Stimulated activated naive CD4-positive, alpha-beta T cell (primary cell): ENCODE data around the gene OGDH.
A peak's percentile ranks its signal among the peaks of the same experiment; 100 is the strongest.
"Not testable (repeated sequence)": the region's sequence is repeated elsewhere in the genome, so short reads cannot be mapped to it uniquely, and the experiment has no call there.

ENCODE experiments used
- DNase-seq, 6 experiments: peaks; one replicate each; lab custom pipeline; 2025; lab: John Stamatoyannopoulos, UW

The OGDH gene

DNA sequence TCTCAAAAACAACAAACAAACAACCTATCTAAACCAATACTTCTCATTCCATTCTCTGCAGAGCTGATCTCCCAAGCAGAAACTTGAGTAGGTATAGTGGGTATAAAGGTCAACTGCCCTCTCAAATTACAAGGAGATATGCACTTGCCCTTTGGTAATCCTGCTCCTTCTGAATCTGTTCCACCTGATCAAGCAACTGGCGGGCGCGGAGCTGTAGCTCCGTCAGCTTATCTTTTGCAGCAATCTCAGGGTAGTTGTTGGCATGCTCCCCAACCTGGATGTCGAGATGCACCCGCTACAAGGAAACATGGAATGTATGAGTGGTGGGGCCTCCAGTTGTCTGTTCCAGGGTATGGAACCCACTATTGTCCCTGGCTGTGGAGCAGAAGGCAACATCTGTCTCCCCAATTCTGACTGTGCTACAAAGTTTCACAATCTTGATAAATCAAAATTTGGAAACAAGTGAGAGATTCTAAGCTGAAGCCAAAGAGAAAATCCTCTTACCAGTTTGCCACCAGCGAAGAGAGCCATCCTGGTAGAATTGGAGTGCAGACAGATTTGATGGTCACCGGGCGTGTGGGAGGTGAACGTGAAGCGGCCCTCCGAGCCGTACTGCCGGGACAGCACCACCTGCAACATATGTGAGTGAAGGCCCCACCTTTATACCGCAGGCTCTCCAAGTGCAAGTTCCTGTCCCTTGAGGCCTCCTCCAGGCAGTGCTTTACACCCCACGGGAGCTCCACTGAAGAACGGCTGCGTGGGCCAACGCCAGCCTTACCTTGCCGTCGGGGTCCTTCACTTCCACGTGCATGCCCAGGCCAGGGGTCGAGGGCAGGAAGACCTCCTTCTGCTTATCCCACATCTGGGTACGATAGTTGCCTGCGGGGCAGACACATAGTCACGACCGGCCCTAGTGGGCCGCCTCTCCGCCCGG is 25.2 kb upstream of the OGDH start:
- peak; percentile 17 to 72 (median 46) for DNase-seq

DNA sequence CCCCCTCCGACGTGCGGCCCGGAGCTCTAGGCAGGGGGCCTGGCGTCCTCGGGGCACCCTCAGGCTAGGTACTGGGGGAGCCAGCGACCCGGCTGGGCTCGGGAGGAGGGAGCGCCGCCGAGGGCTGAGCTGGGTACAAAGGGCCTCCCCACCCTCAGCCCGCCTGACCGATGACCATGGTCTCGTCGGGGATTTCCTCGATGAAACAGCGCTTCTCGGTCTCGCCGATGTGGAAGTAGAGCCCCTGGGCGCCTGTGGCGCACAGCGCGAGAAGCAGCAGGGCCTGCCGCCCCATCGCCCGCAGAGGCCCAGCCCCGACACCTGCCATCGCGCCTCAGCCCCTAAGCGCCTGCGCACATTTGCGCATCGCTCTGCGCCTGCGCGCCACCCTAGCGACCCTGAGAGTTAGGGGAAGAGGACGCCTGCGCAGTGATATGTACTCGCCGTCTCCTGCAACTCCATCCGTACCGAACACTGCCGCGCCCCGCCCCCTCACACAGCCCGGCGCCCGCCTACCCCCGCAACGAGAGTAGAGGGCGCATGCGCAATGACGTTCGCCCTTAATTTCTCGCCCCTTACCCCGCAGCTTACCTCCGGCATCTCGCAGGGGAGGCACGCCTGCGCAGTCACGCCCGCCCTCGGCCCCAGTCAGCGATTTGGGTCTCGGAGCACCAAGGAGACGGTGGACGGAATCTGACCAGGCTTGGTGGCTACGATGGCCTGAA is 24.4 kb upstream of the OGDH start, which contains the start of gene TMED4:
TMED4 (minus strand) TSS at position 353 of the 725 bp plus-strand sequence; CDS start at position 328, 25 bp downstream.
- peak; percentile 99 to 100 (median 100) for DNase-seq

DNA sequence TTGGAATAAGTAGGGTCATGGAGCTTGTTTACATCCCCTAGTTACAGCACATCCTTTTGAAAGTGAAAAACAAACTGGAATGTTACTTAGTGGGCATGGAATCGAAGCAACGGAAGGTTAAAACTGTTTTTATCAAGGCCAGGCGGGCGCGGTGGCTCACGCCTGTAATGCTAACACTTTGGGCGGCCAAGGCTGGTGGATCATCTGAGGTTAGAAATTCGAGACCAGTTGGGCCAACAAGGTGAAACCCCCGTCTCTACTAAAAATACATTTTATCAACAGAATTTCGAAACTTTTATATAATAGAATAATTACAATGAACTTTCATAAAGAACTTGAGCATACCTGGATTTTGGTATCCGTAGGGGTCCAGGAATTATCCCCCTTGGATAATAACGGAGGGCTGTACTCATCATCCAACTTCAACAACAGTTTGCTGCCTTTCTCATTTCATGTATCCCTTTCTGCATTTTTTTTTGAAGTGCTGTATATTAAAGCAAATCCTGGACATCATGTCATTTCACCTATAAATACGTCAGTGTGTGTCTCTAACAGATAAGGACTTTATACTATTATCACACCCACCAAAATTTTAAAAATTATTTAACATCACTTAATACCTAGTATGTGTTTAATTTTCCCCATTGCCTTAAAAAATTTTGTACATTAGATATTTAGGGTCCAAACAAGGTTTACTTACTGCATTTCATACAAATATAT is 23.1 kb upstream of the OGDH start:
- no peak for DNase-seq

DNA sequence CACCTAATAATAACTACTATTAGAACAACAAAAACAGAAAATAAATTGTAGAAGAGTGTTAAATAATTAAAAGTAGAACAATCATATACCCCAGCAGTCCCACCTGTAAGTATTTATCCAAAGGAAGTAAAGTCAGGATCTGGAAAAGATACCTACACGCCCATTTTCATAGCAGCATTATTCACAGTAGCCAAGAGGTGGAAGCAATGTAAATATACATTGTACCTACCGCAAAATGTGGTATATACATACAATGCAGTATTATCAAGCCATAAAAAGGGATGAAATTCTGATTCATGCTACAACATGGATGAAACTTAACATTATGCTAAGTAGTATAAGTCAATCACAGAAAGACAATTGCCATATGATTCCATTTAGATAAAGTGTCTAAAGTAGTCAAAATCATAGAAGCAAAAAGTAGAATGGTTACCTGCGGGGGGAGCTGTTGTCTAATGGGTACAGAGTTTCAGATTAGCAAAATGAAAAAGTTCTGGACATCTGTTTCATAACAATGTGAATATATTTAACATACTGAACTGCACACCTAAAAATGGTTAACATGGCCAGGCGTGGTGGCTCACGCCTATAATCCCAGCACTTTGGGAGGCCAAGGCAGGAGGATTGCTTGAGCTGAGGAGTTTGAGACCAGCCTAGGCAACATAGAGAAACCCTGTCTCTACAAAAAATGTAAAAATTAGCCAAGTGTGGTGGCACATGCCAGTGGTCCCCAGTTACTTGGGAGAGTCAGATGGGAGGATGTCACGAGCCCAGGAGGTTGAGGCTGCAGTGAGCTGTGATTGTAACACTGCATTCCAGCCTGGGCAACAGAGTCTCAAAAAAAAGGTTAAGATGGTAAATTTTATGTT is 18.4 kb upstream of the OGDH start:
- DNase-seq, result peak; percentile 8 to 62 (median 31)

DNA sequence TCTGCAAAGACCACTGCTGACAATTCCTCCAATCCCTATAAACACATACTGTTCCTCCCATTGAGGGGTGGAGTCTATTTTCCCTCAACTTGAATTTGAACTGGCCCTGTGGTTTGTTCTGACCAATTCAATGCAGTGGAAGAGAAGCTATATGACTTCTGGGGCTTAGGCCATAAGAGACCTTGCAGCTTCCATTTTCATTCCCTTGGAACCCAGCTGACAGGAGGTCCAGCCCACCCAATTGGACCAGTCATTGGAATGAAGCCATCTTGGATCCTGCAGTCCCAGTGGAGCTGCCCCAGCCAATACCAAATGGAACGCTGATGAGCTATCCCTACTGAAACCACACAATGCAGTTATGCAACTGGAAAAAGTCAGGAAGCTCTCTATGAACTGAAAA is 15.5 kb upstream of the OGDH start:
- no peak for DNase-seq

DNA sequence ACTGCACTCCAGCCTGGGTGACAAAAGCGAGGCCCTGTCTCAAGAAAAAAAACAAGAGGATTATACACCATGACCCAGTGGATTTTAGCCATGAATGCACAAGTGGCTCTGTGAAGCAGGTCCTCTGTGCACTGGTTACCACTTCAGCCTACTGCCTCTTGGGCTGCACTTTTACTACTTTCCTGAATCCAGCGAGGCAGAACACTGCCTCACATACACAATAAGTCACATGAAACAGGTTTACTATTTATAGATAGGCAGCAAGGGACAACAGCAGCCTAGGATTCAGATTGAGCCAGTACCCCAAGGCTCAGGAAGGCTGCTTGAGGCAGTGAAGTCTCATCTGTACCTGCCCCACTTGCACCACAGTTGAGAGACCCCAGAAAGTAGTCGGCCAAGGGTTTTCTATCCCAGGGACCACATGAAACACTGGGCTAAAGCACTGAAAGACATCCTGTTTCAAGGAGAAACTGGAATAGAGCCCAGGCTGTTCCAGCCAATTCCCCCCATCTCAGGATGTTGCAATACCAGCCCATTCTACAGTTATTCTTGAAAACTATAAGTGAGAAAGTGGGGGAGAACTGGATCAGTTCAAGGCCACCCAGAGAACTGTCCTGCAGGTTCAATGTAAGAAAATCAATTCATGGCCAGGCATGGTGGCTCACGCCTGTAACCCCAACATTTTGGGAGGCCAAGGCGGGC is 10.3 kb upstream of the OGDH start:
- DNase-seq, result no peak

DNA sequence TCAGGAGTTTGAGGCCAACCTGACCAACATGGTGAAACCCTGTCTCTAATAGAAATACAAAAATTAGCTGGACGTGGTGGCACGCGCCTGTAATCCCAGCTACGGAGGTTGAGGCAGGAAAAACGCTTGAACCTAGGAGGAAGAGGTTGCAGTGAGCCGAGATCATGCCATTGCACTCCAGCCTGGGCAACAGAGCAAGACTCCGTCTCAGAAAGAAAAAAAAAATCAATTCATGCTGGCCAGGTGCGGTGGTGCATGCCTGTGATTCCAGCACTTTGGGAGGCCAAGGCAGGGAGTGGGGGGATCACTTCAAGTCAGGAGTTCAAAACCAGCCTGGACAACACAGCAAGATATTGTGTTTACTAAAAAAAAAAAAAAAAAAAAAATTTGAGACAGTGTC is 9.2 kb upstream of the OGDH start:
- DNase-seq, result not testable (repeated sequence)

DNA sequence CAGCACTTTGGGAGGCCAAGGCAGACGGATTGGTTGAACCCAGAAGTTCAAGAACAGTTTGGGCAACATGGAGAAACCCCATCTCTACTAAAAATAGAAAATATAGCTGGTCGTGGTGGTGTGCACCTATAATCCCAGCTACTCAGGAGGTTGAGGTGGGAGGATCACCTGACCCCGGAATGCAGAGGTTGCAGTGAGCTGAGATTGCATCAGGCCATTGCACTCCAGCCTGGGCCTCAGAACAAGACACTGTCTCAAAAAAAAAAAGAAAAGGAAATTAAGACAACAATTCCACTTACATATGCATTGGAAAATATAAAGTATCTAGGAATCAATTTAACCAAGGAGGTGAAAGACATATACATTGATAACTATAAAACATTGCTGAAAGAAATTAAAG is 7.2 kb upstream of the OGDH start:
- no peak for DNase-seq

DNA sequence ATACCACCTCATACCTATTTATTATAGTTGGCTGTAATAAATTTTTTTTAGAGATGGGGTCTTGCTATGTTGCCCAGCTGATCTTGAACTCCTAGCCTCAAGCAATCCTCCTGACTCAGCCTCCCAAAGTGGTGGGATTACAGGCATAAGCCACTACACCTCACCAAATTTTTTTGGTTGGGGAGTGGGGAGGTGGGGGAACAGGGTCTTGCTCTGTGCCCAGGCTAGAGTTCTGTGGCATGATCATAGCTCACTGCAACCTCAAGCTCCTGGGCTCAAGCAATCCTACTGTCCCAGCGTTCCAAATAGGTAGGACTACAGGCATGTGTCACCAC is 3.9 kb upstream of the OGDH start:
- no peak for DNase-seq

DNA sequence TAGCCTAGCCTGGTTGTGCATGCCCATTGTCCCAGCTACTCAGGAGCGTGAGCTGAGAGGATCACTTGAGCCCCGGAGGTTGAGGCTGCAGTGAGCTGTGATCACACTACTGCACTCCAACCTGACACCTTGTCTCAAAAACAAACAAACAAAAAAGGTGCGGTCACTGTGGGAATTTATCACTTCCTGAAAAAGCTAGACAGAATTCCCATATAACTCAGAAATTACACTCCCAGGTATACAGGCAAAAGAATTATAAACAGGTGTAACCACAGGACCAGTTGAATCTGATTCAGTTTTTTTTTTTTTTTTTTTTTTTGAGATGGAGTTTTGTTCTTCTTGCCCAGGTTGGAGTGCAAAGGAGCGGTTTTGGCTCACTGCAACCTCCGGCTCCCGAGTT is 3.2 kb upstream of the OGDH start:
- no peak for DNase-seq

DNA sequence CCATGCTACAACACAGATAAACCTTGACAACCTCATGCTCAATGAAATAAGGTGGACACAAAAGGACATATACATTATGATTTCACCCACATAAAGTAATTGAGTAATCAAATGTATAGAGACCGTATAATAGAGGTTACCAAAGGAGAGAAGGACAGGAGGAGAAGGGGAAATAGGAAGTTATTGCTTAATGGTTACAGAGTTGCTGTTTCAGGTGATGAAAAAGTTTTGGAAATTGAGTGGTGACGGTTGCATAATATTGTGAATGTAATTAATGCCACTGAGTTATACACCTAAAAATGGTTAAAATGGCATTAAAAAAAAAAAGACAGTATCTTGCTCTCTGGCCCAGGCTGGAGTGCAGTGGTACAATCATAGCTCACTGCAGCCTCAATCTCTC is 1.5 kb upstream of the OGDH start:
- DNase-seq, result no peak

DNA sequence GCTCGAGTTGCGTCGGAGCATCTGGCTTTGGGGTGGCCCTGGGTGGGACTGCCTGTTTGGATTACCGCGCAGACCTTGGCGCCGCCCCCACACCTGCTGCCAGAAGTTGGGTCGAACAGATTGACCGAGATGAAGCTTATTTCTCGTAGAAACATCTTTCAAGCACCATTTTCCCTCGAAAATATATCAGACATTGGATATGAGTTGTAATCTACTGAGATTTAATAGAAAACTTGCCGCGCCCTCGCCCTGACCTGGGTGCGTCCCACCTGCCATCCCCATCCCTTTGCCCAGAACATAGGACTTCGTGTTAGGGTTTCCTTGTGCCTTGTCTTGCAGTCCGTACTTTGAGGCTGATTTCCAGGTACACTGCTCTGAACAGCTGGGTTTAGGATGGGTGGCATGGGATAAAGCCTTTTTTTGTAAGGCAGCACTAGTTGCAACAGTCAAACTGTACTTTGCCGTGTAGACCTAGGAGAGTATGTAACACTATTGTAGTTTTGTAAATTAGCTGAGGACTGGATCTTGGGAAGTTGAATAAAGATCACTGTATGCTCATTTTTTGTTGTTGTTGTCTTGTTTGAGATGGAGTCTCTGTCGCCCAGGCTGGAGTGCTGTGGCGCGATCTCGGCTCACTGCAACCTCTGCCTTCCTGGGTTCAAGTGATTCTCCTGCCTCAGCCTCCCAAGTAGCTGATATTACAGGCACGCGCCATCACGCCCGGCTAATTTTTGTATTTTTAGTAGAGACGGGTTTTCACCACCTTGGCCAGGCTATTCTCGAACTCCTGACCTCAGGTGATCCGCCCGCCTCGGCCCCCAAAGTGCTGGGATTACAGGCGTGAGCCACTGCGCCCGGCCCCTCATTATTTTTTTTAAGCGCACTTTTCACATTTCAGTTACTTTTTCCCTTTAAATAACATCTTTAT is 978 bp downstream of the OGDH start:
- no peak for DNase-seq

DNA sequence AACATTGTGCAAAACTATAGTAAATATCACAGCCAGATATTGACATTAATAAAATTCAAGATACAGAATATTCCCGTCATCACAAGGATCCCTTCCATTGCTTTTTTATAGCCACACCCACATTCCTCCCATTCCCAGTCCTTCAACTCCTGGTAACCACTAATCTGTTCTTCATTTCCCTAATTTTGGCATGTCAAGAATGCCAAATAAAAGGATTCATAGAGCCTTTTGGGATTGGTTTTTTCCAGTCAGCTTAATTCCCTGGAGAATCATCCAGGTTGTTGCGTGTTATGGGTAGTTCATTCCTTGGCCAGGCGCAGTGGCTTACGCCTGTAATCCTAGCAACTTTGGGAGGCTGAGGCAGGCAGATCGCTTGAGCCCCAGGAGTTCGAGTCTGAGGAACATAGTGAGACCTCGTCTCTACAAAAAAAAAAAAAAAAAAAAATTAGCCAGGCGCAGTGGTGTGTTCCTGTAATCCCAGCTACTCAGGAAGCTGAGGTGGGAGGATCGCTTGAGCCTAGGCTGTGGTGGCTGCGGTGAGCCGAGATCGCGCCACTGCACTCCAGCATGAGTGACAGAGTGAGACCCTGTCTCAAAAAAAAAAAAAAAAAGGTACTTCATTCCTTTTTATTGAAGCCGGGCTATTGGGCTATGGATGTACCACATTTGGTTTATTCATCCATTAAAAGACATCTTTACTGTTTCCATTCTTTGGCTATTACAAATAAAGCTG is 2.7 kb downstream of the OGDH start:
- DNase-seq, result no peak

DNA sequence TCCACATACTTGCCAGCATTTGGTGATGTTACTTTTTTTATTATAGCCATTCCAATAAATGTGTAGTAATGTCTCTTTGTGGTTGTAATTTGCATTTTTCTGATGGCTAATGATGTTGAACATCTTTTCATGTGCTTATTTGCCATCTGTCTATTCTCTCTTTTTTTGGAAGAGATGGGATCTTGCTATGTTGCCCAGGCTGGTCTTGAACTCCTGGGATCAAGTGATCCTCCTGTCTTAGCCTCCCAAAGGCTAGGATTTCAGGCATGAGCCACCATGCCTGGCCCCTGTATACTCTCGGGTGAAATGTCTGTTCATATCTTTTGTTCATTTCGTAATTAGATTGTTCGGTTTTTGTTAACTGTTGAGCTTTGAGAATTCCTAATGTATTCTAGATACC is 3.4 kb downstream of the OGDH start:
- no peak for DNase-seq

DNA sequence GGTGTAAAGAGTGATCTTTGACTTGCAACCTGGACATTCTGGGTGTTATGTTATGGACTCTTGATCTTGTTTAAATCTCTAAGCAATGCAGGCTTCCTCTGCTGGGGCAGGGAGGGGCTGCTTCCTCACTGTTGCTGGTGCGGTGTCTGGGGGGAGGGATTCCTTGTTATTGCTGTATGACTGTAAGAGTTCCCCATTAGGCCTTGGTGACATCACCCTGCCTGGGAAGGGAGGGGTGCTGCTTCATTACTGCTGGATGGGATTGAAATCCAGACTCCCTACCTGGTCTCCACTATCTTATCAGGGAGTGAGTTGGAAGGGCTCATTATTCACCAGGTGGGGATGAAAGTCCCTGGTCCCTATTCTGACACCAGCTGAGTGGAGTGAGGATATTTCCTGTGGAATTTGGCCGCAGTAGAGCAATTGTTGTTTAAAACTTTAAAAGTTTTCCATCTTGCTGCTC is 8.8 kb downstream of the OGDH start:
- DNase-seq, result no peak

DNA sequence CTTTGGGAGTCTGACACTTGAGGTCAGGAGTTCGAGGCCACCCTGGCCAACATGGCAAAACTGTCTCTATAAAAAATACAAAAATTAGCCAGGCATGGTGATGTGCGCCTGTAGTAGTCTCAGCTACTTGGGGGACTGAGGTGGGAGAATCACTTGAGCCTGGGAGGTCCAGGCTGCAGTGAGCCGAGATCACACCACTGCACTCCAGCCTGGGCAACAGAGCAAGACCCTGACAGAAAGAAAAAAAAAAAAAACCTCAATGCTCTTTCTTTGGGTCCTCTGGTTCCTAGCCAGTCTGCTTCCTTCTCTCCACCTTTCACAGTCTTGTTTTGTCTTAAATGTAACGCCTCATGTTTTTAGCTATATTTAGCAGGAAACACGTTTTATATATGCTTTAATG is 9.4 kb downstream of the OGDH start:
- DNase-seq, result no peak

DNA sequence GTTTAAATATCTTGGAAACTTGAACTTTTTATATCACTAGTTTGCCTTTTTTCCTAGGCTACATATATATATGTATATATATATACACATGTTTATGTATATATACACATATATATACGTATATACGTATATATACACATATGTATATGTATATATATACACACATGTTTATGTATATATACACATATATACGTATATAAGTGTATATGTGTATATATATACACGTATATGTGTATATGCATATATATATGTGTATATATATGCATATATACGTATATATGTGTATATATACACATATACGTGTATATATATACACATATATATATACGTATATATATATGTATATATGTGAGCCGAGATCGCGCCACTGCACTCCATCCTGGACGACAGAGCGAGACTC is 10.1 kb downstream of the OGDH start:
- no peak for DNase-seq

DNA sequence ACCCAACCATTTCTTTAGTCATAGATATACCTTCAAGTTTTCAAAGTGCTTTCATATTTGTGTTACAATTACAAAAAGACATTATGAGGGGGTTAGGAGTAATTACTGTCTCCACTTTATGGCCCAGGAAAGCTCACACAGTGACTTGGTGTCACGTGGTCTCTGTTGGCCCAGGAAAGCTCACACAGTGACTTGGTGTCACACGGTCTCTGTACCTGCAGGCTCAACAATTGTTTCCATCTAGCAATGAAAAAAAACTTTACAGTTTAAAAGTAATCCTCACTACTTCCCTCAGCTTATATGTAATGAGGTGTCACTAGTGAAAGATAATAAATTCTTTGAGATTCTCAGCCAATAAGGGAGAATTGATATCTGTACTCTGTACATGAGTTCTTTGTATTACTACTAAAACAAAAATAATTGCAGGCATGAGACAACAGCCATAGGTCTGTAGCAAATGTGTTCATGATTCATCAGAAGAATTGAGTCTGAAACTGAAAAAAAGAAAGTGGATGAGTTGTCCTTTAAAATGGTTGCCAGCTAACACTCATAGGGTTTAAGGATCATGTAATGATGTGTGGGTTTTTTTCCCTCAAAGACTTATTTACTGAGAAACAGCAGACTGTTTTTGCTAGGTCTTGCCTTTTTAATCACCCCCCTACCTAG is 10.9 kb downstream of the OGDH start:
- DNase-seq, result no peak

DNA sequence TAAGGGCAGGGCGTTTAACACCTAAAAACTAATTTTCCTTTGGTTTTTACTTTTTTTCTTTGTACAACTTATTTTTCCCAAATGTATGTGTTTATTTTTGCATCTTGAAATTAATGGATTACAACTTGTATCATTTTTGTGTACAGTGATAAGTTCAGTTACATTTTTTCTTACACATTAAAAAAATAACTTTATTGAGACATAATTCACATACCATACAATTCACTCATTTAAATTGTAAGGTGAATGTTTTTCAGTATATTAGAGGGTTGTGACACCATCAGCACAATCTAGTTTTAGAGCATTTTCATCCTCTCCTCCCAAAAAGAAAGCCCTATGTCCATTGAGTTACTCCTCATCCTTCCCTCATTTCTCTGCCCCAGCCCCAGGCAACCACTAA is 11.6 kb downstream of the OGDH start:
- DNase-seq, result no peak
